CD4-positive, alpha-beta T cell treated with Interleukin-2 at 100 ng/mL for 4 hours (primary cell): ENCODE measurements around the gene ZNF282.
A peak's percentile ranks its signal among the peaks of the same experiment; 100 is the strongest.

ENCODE experiments used
- DNase-seq: peaks from one replicate; pipeline ENCODE4 v3.0.0-alpha.2; 2020; ENCODE audit warnings: low spot score

Gene ZNF282

DNA sequence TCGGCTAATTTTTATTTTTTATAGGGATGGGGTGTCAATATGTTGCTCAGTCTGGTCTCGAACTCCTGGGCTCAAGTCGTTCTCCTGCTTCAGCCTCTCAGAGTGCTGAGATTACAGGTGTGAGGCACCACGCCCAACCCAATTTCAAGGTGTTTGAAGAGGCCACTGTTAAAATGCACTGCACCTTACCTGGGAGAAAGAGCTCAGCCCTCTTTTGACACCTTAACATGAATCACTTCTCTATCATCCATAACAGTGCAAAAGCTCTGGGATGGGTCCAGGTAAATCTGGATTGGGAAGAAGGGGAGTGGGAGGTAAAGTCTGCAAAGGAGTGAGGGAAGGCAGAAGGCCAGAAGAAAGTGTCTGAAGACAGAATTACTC is 557 bp upstream of the ZNF282 start:
- no peak for DNase-seq

DNA sequence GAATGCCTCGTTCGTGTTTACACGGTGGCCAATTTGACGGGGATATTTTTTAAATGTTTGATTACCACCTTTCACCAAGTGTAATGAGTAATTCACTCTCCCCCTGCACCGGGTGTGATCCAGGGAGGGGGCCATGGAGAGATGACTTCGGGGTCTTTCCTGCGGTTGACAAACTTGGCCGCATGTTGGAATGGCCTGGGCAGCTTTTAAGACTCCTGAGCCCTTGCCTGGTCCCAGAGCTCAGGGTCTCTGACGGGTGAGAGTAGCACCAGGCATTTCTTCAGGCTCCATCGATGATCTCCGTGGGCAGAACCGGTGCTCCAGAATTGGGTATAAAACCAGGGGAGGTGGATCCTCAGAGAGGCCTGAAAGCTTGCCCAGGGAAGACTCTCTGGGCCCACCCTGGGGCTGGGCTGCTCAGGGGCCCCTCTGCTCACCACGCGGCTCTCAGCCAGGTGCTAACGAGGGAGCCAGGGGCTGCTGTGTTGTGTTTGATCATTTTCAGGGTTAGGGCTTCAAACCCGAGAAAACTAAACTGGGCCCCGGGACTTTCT is 882 bp downstream of the ZNF282 start:
- DNase-seq, result no peak

DNA sequence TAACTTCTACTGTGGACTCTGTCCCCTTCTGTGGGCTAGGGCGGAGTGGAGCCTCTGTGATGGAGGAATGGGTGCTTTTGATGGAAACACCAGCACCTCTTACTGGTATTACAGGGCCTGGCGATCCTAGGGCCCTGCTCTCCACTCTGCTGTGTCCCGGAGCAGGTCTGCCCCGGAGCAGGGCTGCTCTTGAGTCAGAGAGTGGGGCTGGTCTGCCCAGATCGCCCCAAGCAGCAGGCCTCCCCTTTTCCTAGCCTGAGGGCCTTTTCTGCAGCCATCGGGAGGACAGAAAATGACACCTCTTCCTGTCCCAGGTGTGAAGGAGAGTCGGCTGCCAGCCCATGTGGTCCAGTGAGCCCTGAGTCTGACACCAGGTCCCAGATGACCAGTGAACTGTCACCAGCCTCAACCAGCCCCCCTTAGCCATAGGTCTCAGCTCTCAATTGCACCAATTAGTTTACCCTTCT is 1.4 kb downstream of the ZNF282 start:
- DNase-seq, result no peak

DNA sequence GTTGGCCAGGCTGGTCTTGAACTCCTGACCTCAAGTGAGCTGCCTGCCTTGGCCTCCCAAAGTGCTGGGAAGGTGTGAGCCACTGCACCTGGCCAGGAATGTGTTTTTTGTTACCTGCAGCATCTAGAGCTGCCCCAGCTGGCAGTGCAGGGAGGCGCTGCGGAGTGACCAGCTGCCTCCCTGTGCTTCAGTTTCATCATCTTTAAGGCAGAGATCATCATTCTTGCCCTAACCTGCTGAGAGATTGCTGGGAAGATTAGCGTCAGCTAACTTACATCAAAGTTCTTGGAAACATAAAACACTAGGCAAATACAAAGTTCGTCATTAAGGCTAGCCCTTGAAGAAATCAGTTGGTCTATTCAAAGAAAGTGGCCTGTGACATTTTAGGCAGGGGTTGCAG is 2.3 kb downstream of the ZNF282 start:
- no peak for DNase-seq

DNA sequence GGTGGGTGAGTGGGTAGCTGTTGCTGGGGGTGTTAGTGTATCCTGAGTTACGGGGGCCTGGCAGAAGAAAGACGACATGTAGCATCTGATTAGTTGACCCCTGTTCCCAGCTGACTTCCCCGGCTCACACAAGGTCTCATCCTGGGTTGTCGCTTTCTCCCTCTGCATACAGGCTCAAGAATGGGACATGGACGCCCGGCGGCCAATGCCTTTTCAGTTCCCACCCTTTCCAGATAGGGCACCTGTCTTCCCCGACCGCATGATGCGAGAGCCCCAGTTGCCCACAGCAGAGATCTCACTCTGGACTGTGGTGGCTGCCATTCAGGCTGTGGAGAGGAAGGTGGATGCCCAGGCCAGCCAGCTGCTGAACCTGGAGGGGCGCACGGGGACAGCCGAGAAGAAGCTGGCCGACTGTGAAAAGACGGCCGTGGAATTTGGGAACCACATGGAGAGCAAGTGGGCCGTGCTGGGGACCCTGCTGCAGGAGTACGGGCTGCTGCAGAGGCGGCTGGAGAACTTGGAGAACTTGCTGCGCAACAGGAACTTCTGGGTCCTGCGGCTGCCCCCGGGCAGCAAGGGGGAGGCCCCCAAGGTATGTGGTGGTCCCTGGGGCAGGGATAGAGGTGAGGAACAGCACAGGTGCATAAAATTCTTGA is 2.9 kb downstream of the ZNF282 start:
- no peak for DNase-seq

DNA sequence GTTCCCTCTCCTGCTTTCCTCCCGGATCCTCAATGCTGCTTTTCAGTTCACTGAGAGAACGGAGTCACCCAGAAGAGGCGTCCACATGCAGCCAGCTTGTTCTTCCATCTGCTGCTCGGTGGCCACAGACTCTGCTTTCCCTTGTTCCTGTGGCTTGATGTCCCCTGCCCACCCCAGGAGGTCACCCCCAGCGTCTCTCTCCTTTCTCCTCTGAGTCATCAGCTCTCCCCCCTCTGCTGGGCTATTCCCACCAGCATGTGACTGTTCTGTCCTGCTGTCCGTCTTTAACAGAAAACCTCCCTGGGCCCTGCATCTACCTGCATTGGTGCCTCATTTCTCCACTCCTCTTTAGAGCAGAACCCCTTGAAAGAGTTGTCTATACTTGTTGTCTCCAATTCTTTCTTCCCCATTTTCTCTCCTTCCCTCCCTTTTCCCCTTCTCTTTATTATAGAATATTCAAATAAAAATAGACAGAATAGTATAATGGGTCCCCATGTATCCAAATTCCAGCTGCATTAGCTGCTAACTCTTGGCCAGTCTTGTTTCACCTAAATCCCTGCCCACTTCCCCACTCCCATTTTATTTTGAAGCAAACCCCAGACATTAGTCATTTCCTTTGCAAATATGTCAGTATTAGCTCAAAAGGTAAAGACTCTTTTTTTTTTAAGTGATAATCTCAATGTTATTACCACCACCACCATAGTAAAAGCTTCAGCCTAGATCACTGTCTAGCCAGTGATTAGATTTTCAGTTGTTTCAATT is 4.1 kb downstream of the ZNF282 start:
- no peak for DNase-seq

DNA sequence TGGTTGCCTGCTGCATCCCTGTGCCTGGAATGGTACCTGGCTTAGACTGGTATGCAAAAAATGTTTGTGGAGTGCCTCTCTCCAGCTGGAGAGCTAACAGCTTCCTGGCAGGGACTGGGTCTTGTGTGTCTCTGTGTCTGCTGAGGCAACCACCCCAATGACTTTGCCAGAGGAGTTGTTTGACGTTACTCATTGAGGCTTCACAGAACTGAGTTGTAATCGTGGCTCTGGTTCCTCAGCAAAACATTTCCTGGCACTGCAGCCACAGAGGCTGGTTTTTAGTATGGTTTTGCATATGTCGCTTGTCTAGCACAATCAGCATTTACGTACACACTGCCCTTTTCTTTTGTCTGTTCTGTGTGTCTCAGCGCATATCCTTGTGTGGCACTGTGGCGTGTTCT is 7.5 kb downstream of the ZNF282 start:
- DNase-seq, result no peak

DNA sequence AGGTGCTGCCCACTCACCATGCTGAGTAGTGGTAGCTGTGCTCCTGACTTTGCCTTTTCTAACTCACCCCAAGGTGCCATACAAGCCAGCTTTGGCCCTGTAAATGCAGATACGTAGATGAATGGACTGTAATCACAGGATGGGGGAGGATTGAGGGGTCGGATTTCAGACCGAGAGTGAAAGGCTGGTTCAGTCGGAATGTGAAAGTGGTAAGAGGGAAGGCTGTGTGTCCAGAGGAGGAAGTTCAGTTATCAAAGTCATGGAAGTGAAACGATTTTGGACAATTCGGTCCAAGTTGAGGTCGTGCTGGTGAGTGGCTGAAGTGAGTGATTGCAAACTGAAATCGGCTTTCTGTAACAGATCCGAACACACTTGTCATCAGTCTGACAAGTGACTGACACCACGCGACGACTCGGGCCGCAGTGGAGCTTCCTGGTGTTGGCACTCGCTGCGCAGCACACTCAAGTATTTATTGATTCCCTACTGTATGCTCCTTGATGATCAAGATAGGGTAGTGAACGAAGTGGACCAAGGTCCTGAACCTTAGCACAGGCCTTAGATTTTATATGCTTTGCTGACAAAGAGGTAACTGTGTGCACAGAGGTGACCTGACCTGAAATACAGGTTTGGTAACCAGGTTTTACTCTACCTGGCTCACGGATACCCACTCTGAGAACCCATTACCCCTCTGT is 10.5 kb downstream of the ZNF282 start:
- DNase-seq, result no peak

DNA sequence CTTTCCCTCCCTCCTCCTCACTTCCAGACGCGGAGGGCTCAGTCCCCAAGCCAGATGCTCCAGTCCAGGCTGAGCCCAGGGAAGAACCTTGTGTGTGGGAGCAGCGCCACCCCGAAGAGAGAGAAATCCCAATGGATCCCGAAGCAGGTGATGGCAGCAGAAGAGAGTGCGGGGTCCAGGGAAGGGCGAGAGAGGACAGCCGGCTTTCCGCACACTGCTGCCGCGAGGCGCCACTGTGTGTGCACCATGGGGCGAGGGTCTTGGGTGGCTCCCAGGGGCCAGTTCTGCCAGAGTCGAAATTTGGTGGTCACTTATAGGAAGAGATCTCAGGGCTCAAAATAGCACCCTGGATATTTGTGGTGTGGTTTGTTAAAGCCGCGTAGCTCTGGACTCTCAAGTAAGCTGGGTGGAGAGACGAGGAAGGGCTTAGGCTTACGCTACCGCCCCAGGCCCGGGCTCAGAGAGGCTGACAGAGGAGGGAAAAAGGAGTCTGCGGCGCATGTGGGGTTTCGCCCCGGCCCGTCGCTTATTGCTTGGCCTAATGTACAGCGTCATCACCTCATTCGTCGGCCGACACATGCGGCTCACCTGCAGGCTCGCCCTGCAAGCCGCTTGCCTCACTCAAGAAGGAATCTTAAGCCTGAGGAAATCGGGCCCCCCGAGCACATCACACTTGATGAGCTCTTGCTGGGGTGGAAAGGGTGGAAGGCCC is 12.1 kb downstream of the ZNF282 start:
- no peak for DNase-seq

DNA sequence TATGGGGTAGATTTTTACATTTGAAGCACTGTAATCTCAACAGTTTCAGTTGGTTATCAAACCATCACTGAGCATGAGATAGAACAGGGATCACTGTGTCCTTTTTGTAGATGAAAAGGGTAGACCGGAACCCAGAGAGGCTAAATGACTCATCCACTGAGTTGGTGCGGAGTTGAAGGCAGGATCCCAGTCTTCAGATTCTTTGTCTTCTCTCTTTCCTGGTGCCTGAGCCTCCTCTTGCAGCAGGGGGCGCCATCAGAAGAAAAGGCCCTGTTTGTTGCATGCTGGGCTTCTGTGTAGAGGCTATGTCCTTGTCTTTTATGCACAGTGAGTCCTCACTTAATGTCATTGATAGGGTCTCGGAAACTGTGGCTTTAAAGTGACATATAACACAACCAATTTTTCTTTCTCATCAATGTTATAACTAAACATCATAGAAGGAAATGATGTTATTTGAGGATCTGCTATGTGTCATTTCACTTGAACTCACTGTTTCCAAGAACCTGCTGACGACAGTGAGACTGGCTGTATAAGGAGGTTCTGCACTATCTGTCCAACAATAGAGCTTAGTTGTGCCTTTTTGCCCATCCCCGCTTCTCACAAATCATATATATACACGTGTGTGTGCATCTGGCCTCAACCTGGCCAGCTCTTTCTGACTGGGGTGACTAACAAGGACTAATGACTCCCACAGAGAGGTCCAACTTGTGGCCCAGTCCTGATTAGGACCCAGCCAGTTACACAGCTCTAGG is 14.3 kb downstream of the ZNF282 start:
- DNase-seq, result peak; percentile 74

DNA sequence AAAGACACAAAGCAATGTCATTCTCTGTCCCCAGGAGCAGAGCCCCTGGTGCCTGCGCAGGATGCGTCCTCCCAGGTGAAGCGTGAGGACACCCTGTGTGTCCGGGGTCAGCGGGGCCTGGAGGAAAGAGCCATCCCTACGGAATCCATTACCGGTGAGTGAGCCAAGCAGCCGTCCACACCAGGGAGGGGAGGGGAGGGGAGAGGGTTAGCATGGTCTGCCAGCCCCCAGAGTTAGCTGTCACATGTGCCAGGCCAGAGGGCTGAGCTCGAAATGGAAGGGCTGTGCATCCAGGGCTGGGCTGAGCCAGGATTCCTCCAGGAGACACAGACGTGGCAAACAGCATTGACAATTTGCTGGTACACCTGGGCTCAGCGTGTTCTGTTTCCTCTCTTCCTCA is 15.2 kb downstream of the ZNF282 start:
- no peak for DNase-seq

DNA sequence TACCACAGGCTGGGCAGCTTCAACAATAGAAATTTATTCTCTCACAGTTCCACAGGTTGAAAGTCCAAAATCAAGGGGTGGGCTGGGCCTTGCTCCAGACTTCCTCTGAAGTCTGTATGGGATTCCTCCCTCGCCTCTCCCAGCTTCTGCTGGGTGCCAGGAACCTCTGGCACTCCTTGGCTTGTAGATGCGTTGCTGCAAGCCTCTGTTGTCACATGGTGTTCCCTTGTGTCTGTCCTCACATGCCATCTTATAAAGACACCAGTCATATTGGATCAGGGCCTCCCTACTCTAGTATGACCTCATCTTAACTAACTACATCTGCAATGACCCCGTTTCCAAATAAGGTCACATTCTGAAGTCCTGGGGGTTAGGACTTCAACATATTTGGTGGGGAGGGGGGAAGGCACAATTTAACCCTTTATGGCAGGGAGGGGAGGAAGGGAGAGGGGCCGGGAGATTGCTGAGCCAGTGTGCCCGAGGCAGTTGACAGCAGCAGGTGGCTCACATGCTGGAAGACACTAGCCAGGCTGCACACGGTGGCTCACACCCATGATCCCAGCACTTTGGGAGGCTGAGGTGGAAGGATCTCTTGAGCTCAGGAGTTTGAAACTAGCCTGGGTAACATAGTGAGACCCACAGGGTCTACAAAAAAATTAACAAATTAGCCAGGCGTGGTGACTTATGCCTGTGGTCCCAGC is 18.8 kb downstream of the ZNF282 start:
- no peak for DNase-seq

DNA sequence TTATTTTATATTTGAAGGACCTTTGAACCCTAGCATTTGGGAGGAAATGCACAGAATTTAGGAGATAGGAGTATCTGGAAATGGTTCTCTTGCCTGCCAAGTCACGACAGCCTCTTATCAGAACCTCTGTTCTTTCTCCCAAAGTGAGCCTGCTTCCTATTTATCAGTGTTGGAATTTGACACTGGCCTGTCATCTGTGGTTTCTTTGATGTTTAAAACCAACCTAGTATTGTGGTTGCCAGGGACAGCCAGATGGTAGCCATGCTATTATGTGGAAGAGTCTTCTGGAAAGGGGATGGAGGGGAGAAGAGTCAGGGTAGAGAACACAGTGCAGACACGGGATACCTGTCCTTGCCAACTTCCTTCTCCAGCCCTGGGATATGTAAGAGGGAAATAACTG is 21.1 kb downstream of the ZNF282 start:
- no peak for DNase-seq

DNA sequence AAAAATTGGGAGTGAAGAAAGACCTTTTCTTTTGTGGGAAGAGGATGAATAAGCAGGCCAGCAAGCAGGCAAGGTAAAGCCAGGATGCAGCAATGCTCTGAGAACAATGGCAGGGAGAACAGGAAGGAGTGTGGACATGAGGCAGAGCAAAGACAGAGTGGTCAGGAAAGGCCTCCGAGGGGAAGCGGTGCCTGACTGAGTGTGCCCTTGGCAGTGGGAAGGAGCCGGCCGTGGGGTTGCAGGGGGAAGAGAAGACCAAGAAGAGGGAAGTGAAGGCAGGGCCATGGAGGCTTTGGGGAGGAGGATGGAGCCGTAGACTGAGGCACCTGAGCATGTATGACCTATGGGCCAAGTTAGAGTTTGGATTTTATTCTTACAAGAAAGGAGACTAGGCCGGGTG is 22.2 kb downstream of the ZNF282 start:
- no peak for DNase-seq

DNA sequence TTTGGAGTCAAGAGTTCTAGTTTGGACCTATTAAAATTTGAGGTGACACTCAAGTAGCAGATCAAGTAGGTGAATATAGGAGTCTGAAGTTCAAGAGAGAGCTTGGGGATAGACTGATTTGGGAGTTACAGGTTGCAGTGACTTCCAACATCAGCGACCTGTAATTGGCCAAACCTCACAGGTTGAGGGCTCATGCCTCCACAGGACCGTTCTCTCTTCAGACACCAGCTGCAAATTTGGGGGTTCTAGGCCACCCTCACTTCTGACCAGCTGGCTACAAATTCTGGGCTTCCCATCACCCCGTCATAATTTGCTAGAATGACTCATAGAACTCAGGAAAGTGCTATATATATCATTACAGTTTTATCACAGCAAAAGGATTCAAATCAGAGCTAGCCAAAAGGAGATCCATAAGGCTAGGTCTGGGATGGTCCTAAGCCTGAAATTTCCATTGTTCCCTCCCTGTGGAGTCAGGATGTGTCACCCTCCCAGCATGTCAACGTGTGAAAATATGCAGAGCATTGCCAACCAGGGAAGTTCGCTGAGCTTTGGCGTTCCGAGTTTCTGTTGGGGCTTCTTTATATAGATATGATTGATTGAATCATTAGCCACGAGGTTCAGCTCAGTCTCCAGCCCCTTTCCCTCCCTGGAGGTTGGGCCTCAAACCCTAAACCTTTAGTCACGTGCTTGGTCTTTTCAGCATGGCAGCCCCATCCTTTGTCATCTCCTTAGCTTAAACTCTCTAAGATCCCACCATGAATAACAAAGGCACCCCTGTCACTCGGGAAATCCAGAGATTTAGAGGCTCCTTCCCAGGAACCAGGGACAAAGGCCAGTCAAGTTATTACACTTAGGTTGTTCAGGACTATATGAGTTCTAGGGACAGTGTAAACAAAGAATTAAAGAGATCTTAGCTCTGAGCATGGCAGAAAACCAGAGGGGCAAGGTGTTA is 23.4 kb downstream of the ZNF282 start:
- no peak for DNase-seq

DNA sequence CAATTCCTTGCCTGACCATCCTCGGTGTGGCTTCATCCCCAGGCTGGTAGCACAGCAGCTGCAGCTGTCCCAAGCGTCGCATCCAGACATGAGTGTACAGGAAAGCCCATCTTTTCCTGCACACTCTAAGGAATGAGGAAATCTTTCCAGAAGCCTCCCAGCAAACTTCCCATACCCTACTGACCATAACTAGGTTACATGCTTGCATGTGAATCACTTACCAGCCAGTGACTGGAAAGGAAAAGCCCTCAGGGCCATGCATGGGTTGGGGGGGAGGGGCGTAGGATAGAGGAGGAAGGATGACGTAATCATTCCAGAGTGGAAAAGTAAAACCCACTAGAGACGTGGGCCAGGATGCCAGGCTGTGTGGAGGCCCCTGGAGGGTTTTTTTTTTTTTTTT is 25.2 kb downstream of the ZNF282 start:
- DNase-seq, result no peak

DNA sequence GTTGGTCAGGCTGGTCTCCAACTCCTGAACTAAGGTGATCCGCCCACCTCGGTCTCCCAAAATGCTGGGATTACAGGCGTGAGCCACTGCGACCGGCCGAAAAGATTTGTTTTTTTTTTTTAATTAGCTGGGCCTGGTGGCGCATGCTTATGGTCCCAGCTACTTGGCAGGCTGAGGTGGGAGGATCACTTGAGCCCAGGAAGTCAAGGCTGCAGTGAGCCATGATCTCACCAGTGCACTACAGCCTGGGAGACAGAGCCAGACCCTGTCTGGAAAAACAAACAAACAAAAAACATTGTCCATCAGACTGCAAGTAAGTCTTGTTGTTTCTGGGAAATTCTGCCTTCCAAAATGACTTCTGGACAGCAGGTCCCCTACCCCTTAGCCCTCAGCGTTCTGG is 27.8 kb downstream of the ZNF282 start:
- DNase-seq, result no peak

DNA sequence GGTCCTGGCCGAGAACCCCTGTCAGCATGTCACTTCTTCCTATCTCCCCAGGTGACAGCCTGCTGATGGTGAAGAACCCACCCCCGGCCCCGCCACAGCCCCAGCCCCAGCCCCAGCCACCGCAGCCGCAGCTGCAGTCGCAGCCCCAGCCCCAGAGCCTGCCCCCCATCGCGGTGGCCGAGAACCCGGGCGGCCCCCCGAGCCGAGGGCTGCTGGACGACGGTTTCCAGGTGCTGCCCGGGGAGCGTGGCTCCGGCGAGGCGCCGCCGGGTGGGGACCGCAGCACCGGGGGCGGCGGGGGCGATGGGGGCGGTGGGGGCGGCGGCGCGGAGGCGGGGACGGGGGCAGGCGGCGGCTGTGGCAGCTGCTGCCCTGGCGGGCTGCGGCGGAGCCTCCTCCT is 28.4 kb downstream of the ZNF282 start:
- DNase-seq, result no peak

DNA sequence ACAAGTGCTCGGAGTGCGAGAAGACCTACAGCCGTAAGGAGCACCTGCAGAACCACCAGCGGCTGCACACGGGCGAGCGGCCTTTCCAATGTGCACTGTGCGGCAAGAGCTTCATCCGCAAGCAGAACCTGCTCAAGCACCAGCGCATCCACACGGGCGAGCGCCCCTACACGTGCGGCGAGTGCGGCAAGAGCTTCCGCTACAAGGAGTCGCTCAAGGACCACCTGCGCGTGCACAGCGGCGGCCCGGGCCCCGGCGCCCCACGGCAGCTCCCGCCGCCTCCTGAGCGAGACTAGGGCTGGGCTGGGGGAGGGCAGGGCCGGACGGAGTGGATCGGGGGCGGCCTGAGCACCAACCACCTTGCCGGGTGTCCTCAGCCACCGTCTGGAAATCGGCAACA is 29.0 kb downstream of the ZNF282 start:
- no peak for DNase-seq

DNA sequence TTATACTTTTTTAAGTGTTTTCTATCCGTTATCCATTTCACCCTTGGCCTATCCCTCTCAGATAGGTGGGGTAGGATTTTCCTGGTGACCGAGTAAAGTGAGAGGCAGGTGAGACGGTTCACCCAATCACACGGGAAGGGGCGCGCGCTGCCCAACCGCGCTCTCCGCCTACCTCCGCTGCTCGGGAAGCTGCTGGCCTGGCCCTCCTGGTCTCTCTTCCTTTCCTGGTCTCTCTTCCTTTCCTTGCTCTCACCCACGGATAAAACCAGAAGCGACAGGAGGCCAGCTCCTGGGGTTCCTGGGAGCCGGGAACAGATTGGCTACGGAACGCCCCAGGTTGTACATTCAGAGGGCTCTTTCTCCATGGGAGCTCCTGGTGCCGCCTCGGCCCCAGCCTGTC is 29.8 kb downstream of the ZNF282 start:
- DNase-seq, result no peak
